Embryonic facial prominence (tissue), 1 donor: ENCODE data around the gene SEC23IP.
"Not testable (repeated sequence)": the region's sequence is repeated elsewhere in the genome, so short reads cannot be mapped to it uniquely, and the experiment has no call there.

ENCODE experiments used
- DNase-seq: peaks from one replicate; pipeline ENCODE4 v3.0.0-alpha.2; 2016; ENCODE audit errors: extremely low spot score

SEC23IP gene

GRCh38 chr10:119883901-119884611 is 8.5 kb upstream of the SEC23IP start:
- DNase-seq, result not testable (repeated sequence)

GRCh38 chr10:119886070-119886469 is 6.5 kb upstream of the SEC23IP start:
- DNase-seq, result not testable (repeated sequence)

- not testable (repeated sequence) for DNase-seq
Measured at GRCh38 chr10:119888715-119889114, 3.8 kb upstream of the SEC23IP start.

- DNase-seq, result not testable (repeated sequence)
Measured at GRCh38 chr10:119889201-119889600, 3.3 kb upstream of the SEC23IP start.

- DNase-seq, result not testable (repeated sequence)
Measured at GRCh38 chr10:119890307-119890706, 2.2 kb upstream of the SEC23IP start.

GRCh38 chr10:119891849-119892187 is 712 bp upstream of the SEC23IP start:
- DNase-seq, result not testable (repeated sequence)

GRCh38 chr10:119893074-119893473 is 544 bp downstream of the SEC23IP start:
- no peak for DNase-seq

GRCh38 chr10:119893845-119894427 is 1.4 kb downstream of the SEC23IP start:
- DNase-seq, result no peak

- no peak for DNase-seq
Measured at GRCh38 chr10:119896061-119896655, 3.6 kb downstream of the SEC23IP start.

- DNase-seq, result no peak
Measured at GRCh38 chr10:119896937-119897770, 4.6 kb downstream of the SEC23IP start.

- DNase-seq, result no peak
Measured at GRCh38 chr10:119898577-119898976, 6.0 kb downstream of the SEC23IP start.

GRCh38 chr10:119903946-119904666 is 11.6 kb downstream of the SEC23IP start:
- DNase-seq, result no peak

- DNase-seq, result not testable (repeated sequence)
Measured at GRCh38 chr10:119907695-119908094, 15.2 kb downstream of the SEC23IP start.

- no peak for DNase-seq
Measured at GRCh38 chr10:119908166-119908565, 15.6 kb downstream of the SEC23IP start.

- DNase-seq, result no peak
Measured at GRCh38 chr10:119910689-119911088, 18.2 kb downstream of the SEC23IP start.

- DNase-seq, result no peak
Measured at GRCh38 chr10:119917777-119918176, 25.2 kb downstream of the SEC23IP start.

- DNase-seq, result no peak
Measured at GRCh38 chr10:119919271-119919670, 26.7 kb downstream of the SEC23IP start.

- no peak for DNase-seq
Measured at GRCh38 chr10:119919826-119920225, 27.3 kb downstream of the SEC23IP start.

GRCh38 chr10:119928411-119928810 is 35.9 kb downstream of the SEC23IP start:
- DNase-seq, result no peak

- DNase-seq, result no peak
Measured at GRCh38 chr10:119931871-119932270, 39.3 kb downstream of the SEC23IP start.

GRCh38 chr10:119932631-119933030 is 40.1 kb downstream of the SEC23IP start:
- DNase-seq, result no peak

- peak; percentile 23 for DNase-seq
Measured at GRCh38 chr10:119933179-119933578, 40.6 kb downstream of the SEC23IP start.
